ENCODE measurements around the gene IL1RL1.

The IL1RL1 gene

GRCh38 chr2:102336502-102336945, 25.2 kb downstream of the IL1RL1 start:
- no peak for DNase-seq (ENCODE audit: low spot score)

GRCh38 chr2:102337012-102337411, 25.6 kb downstream of the IL1RL1 start:
- DNase-seq (ENCODE audit: low spot score): no peak

DNA sequence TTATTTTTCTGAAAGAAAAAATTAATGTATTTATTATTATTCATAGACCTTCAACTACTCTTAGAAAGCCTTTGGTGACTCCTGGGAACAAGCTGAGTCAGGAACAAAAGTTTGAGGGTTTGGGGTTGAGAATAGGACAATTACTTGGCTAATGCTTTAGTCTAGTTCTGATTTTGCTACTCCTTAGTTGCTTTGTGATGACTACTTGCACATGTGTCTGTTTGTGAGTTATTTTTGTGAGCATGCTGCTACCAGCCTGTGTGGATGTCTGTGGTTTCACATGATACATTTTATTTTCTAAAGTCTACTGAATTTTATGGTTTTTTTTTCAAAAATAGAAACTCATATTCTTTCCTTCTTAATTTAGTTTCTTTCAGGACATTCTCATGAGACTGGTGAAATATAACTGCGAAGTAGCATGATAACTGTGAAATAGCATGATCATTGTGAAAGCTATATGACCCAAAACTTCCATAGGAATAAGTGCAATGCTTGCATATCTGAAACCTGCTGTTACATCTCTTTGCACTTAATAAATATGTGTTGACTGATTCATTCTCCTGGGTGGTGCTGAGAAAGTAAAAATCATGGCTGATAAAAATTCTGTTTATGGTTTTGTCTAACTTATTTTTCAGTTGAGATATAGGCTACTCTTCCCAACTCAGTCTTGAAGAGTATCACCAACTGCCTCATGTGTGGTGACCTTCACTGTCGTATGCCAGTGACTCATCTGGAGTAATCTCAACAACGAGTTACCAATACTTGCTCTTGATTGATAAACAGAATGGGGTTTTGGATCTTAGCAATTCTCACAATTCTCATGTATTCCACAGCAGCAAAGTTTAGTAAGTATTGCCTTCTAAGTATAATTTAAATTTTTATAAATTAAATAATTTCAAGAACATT, 26.4 kb downstream of the IL1RL1 start:
- no peak for DNase-seq (ENCODE audit: low spot score)

DNA sequence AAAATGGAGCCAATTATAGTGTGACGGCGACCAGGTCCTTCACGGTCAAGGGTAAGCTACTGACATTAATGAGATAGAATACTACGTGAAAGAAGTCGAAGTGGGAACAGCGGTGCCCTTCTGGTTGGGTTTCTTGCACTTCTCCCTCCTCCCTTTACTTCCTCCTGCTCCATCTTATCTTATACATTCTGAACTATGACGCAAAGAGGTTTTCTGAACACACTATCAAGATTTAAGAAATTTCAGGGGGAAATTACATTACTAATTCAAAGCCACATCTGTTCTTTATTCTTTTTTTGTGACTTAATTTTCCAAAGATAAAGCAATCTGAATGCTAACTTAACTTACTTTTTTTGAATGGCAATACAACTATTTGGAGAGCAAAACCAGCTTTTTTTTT, 29.4 kb downstream of the IL1RL1 start:
- DNase-seq (ENCODE audit: low spot score): no peak

GRCh38 chr2:102342888-102343287, 31.5 kb downstream of the IL1RL1 start:
- no peak for DNase-seq (ENCODE audit: low spot score)

DNA sequence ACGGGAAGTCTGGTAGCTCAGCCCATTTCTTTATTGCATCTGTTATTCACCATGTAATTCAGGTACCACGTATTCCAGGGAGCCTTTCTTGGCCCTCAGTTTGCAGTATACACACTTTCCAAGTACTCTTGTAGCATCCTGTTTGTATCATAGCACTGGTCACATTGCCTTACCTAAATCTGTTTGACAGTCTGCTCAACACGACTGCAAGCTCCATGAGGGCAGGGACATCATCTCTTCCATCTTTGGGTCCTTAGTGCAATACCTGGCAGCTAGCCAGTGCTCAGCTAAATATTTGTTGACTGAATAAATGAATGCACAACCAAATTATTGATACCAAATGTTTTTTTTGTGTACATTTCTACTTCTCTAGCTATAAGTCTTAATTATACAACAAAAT, 33.0 kb downstream of the IL1RL1 start:
- no peak for DNase-seq (ENCODE audit: low spot score)

DNA sequence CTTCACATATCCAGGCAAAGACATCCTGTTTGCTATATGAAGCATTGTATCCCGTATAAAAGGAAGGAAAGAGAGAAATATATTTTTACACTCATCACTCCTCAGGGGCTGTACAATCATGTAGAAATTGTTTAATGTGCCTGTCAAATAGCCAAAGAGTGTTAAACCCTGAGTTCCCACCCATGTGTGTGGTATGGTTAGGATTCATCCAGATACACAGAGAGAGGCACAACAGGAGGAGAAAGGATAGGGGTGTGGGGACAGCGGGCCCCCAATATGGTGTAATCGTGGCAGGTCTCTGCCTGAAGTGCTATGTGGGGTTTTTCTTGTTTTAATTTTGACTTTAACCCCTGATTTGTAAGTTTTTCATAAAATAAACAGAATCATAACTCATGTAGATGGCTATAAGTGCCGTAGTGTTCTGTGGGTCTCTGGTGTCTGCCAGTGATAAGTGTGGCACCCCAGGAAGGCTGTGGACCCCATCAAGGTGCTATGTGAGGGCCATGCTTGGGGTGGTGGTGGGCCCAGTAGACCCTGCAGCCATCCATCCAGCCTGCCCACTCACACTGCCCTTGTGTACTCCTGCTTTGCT, 34.1 kb downstream of the IL1RL1 start:
- DNase-seq (ENCODE audit: low spot score): no peak

- no peak for DNase-seq (ENCODE audit: low spot score)
Observed at GRCh38 chr2:102346381-102347130, 35.2 kb downstream of the IL1RL1 start.

GRCh38 chr2:102350137-102350793, 38.9 kb downstream of the IL1RL1 start:
- no peak for DNase-seq (ENCODE audit: low spot score)

DNA sequence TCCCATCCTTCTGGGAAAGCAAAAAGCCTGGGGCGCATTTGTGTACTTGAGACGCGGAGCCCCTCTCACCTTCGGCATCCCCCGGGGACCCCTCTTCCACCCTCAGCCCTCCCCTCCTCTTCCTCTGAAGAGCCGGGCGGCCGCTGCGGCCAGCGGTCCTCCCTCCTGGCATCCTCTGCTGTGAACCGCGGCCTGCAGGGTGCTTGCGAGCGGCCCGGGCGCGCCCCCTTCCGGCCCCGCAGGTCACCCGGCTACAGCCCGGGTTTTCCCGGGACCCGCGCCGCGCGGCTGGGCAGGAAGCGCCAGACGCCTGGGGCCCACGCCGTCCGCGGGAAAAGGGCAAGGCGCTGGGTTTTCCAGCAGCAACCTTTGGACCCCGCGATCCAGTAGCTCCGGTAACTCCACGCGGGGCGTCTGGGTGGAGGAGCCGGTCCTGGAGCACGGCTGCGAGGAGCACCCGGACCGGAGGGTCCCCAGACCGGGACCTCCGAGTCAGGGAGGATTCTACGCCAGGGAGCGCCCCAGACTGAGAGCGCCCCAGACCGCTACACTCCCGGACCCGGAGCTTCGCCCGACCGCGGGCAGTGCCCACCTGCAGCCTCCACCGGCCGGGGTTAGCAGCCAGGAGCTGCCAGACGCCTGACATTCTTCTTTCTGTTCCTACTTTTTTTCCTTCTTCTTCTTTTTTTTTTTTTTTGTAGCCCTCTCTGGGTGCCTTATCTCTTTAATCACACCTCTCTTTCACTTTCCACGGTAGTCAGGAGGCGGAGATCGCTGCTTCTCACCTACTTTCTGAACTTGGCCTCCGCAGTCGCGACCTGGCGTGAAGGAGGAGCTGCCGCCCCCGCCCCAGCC, 44.4 kb downstream of the IL1RL1 start, which contains the start of gene IL18R1:
Gene IL18R1, plus strand, starts transcription at position 271 of the 855 bp plus-strand sequence. CDS start 6,865 bp downstream, outside the sequence.
- peak; percentile 76 for DNase-seq (ENCODE audit: low spot score)

DNA sequence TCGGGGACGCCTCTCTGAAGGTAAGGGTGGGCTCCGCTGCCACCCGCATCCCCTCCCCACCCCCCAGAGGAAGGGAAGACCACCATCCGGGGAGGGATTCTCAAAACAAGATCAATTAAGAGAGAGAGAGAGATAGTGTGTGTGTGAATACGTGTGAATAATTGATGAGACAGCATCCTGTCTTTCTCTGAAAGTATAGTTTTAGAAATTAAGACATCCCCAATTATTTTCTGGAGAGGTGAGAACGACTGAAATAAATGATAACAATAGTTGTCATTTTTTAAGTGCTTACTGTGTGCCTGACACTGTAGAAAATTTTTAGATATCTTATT, 45.0 kb downstream of the IL1RL1 start:
- no peak for DNase-seq (ENCODE audit: low spot score)

GRCh38 chr2:102356741-102357140, 45.4 kb downstream of the IL1RL1 start:
- DNase-seq (ENCODE audit: low spot score): no peak

- peak; percentile 12 for DNase-seq (ENCODE audit: low spot score)
Observed at GRCh38 chr2:102357937-102358336, 46.6 kb downstream of the IL1RL1 start.

- DNase-seq (ENCODE audit: low spot score): no peak
Observed at GRCh38 chr2:102358496-102358895, 47.1 kb downstream of the IL1RL1 start.

- no peak for DNase-seq (ENCODE audit: low spot score)
Observed at GRCh38 chr2:102359527-102359926, 48.2 kb downstream of the IL1RL1 start.

DNA sequence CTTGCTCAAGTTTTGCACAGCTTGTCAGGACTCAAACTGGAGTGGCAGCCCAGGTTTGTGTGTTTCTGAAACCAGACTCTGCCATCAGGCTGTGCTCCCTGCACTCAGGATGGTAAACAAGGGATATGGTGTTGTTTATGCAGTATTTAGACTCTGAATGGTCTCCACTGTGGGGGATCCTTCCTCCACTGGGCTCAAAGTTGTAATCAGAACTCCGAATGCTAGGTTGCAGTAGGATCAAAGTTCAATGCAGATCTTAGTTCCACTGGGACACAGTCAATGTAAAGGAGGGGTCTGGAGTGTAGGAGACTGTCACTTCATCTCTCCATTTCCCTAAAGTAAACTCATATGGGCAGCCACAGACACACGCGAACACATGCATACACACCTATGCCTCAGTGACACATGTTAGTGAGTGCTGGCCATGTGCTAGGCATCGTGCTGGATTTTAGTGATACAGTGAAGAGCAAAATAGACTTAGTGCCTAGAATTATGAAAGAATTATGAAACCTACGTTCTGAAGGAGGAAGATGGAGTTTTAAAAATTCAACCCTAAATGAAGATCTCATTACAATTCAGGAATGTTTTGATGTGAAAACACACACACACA, 50.4 kb downstream of the IL1RL1 start:
- no peak for DNase-seq (ENCODE audit: low spot score)

DNA sequence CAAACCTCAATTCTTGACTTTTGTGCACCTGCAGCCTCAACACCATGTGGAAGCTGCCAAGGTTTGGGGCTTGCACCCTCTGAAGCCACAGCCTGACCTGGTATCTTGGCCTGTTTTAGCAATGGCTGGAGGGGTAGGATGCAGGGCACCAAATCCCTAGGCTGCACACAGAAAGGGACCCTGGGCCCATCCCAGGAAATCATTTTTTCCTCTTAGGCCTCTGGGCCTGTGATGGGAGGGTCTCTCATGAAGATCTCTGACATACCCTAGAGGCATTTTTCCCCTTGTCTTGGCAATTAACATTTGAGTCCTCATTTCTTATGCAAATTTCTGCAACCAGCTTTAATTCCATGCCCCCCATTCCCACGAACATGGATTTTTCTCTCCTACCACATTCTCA, 54.4 kb downstream of the IL1RL1 start:
- DNase-seq (ENCODE audit: low spot score): no peak

DNA sequence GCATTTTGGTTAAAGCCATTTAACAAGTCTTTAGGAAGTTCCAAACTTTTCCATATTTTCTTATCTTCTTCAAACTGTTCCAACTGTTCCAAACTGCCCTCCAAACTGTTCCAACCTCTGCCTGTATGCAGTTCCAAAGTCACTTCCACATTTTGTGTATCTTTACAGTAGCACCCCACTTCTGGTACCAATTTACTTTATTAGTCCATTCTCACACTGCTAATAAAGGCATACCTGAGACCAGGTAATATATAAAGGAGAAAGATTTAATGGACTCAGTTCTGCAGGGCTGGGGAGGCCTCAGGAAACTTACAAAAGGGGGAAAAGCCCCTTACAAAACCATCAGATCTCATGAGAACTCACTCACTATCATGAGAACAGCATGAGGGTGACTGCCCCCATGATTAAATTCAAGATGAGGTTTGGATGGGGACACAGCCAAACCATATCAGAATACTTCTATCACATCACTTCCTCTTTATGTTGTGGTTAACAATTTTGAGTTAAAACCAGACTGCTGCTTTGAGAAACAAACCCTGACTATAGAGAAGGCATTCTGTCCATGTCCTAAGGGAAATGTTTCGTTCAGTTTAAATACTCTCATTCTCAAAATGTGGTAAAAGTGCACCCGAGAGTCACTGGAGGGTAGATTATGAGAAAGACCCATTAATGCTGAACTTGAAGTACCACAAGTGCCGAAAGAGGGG, 55.2 kb downstream of the IL1RL1 start:
- no peak for DNase-seq (ENCODE audit: low spot score)

DNA sequence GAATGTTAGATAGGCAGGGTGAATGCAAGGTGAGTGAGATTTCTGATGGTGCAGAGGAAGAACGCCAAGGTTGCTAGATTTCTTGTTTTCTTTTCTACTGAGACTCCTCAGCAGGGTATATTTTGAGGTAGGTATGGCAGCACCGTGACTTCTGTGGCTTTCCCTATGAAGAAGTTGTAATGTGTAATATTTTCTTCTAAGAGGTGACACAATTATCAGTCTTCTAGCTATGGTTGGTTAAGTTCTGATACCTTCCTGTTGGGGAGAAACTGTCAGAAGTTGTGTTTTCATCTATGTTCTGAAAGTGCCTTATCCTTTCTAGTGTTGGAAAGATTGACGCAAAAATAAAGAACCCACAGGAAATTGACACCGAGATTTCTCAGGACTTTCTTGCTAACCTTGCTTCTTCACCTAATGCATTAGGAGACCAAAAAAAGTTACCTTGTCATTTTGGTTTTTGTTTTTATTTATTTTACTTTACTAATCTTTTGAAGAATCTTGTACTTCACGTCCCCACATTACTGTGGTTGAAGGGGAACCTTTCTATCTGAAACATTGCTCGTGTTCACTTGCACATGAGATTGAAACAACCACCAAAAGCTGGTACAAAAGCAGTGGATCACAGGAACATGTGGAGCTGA, 56.1 kb downstream of the IL1RL1 start:
- no peak for DNase-seq (ENCODE audit: low spot score)

Measured in Ammon's horn (tissue), 1 donor.